NCI-H2196 treated with DMSO at 0.1 percent for 48 hours (cell line): ENCODE results near the gene SNX9.
"Not testable (repeated sequence)": the region's sequence is repeated elsewhere in the genome, so short reads cannot be mapped to it uniquely, and the experiment has no call there.

Experiments used
- DNase-seq: peaks from one replicate; lab custom pipeline; 2025; ENCODE audit not compliant: unreplicated experiment; lab: John Stamatoyannopoulos, UW

Gene SNX9

DNA sequence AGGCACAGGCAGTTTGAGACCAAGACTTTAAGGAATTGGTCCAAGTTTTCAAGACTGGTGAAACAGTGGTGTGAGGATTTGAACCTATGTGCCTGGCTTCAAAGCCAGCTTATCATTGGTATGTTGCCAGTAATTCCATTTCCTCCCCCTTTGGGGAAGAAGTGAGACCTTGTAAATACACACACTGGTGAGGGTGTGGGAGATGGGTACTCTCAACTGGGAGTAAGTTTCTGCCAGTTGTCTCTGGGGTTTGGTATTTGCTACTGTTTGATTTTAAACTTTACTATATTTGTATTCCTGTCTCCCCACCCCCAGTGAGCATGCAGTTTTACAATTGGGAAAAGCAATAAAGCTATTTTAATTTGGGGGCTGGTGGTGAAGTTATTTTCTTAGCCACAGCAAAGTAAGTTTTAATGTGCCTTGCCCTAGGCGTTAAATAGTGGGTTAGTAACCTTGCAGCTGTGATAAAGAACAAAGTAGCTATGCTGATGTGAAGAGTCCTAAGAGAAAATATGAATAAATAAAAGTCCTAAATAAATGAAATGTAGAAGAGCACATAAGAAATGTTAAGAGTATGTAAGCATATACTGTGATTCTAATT, 31.0 kb downstream of the SNX9 start:
- no peak for DNase-seq

DNA sequence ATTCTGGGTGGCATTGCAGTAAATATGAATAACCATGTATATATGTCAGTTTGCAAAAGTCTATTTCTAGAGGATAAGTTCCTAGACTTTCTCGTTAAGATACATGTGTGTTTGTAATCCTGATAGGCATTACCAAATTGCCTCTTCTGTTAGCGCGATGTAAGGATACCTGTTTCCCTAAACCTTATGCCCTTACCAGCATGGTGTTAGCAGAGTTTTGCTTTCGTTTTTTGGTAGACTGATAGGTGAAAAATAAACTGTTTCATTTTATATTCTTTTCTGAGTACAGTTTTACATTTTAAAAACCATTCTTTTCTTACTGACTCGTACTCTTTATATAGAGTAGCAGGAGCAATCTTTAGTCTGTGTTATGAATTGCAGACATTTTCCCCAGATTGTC, 32.3 kb downstream of the SNX9 start:
- no peak for DNase-seq

DNA sequence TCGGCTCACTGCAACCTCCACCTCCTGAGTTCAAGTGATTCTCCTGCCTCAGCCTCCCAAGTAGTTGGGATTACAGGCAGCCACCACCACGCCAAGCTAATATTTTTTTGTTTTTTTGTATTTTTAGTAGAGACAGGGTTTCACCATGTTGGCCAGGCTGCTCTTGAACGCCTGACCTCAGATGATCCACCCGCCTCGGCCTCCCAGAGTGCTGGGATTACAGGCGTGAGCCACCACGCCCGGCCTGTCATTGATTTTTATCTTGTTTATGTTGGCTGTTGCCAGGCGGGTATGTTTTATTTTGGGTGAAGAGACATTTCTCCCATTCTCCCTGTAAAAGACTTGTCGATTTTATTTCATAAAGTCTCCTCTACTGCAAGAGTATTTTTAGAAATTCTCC, 32.8 kb downstream of the SNX9 start:
- not testable (repeated sequence) for DNase-seq

DNA sequence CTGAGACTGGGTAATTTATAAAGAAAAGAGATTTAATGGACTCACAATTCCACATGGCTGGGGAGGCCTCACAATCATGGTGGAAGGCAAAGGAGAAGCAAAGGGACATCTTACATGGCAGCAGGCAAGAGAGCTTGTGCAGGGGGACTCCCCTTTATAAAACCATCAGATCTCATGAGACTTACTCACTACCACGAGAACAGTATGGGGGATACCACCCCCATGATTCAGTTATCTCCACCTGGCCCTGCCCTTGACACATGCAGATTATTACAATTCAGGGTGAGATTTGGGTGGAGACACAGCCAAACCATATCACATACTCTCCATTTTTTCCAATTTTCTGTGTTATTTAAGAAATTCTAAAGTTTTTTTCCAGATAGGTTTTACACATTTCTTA, 35.6 kb downstream of the SNX9 start:
- not testable (repeated sequence) for DNase-seq

DNA sequence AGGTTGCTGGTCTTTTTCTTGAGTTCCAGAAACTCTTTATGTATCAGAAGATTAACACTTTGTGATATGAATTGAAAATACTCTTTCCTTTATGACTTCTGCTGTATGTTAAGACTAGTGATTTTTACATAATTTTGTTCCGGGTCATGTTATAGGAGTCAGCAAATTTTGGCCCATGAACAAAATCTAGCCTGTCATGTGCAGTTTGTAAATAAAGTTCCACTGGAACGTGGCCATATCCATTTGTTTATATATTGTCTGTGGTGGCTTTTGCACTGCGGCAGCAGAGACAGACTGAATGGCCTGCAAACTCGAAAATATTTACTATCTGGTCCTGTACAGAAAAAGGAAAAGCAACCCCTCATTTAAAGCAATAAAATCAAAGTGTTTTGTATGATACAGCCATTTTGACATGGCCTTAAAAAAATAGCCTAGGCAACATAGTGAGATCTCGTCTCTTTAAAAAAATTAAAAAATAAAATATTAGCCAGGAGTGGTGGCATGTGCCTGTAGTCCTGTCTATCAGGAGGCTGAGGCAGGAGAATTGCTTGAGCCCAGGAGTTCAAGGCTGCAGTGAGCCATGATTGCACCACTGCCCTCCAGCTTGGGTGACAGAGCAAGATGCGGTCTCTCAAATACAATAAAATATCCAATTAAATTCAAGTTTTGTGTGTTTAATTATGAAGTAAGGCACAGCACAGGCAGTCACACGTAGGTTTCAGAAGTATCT, 36.9 kb downstream of the SNX9 start:
- DNase-seq, result no peak

DNA sequence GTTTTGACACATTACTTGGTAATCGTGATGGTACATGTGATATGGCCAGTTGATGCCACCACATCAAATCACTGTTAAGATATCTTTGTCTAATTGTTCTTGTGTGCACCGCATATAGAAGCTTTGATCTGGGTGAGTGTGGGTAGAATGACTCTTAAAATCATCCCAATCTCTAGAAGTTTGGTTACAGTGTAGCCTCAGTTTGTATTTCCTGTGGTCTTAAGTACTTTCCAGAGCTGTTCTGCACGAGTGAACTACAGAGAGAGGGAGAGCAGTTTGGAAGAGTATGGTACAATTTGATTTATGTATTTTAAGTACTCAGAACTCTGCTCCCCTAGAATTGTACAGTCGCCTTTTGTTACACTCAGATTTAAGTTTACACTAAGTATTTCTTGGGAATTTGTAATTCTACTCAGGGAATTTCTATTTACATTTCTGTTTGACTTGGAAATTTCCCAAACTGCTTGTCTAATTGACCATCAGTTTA, 37.5 kb downstream of the SNX9 start:
- DNase-seq, result no peak

DNA sequence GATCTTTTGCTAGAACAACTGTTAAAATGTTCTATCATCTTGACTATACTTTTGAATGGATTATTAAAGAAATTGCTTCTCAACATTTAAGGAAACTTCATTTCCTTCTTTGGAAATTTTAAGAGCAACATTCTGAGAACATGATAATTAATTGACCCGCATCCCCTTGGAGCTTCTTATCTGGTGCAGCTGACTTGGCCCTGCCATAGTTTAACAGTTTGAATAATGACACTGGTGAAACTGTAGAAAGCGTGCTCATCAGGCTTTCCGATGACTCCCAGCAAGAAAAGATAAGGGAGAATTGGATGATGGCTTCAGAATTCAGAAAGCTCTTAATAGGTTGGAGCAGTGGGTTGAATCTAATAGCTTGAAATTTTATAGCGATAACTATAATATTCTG, 38.1 kb downstream of the SNX9 start:
- DNase-seq, result no peak

DNA sequence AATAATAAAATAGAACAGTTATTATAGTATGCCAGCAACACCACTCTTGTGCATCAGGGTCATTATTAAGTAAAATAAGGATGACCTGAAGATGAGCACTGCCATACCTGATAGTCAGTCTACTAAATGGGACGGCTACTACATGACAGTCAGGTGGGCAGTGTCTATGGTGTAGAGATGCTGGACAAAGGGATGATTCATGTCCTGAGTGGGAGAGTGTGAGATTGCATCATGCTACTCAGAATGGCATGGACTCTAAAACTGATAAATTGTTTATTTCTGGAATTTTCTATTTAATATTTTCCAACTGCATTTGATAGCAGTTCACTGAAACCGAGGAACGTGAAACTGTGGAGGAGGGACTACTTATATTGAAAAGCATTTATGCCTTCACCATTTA, 38.8 kb downstream of the SNX9 start:
- no peak for DNase-seq

DNA sequence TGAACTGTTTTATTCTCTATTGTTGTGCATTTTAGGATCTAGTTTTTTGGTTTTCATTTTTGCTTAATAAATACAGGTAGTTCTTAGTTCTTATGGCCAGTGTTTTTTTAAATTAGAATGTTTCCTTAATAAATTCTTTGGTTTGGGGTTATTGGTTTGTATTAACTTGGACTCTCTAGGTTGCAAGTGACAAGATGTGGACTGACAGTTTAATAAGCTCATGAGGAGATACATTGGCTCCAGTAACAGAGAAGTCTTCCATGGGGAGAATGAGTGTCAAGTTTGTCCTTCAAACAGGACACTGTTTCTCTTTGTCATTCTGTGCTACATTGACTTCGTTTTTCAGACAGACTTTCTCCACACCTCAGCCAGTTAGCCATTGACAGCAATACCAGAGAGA, 39.7 kb downstream of the SNX9 start:
- DNase-seq, result no peak

DNA sequence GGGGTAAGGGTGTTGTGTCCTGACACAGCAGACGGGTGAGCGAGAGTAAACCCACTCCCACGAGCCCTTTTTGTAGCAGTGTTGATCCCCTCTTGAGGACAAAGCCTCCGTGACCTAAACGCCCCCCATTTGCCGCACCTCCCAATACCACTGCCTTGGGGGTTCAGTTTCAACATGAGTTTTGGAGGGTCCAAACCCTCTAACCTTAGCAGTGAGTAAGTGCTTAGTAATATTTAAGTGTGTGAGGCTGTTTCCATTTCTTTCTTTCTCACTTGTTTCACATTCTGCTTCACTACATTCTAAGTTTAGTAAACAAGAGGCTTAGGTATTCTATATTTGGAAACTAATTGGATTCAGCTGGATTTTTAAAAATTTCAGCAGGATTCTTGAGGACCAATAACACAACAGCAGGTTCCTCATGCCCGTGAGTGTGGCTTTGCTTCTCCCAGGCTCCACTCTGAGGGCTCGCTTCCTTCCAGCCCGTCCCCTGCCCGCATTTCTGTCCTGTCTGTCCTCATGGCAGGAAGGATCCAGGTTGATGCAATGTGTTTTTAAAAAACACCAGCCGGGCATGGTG, 41.2 kb downstream of the SNX9 start:
- DNase-seq, result no peak

DNA sequence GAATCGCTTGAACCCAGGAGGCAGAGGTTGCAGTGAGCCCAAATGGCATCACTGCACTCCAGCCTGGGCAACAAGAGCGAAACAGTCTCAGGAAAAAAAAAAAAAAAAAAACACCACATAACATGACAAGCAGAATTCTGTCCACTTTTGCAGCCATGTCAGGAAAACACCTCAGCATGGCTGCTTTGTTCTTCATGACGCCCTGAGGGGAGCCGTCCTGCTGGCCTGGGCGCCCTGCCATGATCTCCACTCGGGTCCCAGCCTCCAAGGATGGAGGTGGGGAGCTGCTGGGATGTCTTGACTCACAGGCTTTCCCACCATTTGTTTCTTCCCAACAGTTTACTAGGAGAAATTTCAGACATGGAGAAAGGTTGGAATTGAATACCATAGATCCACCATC, 42.2 kb downstream of the SNX9 start:
- DNase-seq, result no peak

DNA sequence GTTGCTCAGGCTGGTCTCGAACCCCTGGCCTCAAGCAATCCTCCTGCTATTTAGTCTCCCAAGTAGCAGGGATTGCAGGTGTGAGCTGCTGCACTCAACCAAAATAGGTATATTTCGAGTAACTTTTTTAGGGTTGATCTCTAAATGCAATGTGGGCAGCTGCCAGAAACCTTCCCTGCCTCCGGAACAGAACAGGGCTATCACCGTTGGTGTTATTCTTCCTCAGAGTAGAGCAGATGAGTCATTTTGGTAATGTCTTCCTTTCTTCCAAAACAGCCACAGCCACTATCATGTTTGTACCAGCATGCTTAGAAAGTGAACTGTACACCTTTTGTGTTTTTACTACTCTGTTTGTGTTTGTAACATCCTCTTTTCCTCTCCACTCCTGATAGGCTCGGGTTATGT, 44.1 kb downstream of the SNX9 start:
- DNase-seq, result no peak

DNA sequence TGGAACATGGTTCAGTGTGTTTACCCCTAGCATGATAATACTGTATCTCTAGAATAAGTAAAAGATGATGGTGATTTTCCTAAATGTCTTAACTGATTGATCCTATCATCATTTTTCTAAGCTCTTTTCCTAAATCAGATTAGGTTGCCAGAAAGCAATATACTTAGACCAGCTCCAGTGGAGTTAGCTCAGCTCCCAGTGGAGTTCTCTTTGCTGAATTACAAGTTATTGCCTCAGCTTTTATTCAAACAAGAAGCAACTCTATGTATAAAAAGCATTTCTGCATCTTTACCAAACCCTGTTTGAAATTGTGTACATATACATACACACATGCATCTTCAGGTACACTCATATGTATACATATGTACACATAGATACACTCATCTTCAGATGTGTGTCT, 44.9 kb downstream of the SNX9 start:
- no peak for DNase-seq

DNA sequence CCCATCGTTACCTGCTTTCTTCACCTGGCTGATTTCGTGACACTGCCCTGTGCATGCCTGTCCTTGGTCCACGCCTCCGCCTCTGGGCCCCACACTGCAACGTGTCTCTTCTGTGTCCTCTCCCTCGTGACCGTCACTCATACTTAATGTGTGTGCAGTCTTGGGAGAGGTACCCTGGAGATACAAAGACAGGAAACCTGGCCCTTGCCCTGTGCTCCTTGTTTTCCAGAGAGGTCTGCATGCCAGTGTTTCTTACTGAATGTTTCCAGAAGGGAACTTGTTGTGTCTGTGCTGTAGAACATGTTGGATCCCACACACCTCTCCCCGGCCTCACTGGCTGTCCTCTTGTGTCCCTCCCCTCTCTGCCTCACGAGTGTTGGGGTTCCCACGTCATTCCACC, 45.8 kb downstream of the SNX9 start:
- no peak for DNase-seq

DNA sequence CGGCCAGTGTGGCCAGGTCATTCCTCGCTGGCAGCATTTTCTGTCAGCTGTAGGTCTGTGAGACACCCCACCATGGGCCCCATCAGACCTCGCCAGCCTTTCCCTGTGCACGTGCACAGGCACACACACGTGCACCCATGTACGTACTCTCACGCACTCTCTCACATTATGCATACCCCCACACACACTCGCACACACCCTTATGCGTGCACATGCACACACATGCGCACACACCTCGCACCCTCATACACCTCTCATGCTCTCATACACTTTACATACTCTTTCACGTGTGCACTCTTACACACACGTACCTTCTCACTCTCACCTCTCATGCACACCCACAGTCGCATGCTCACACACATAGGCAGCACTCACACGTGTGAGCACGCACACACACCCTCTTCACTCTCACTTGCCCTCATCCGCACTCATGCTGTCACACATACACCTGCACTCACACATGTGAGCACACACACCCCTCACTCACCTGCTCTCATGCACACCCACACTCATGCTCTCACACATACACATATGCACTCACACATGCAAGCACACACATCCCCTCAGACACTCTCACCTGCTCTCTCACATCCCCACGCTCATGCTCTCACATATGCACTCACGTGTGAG, 46.7 kb downstream of the SNX9 start:
- no peak for DNase-seq

DNA sequence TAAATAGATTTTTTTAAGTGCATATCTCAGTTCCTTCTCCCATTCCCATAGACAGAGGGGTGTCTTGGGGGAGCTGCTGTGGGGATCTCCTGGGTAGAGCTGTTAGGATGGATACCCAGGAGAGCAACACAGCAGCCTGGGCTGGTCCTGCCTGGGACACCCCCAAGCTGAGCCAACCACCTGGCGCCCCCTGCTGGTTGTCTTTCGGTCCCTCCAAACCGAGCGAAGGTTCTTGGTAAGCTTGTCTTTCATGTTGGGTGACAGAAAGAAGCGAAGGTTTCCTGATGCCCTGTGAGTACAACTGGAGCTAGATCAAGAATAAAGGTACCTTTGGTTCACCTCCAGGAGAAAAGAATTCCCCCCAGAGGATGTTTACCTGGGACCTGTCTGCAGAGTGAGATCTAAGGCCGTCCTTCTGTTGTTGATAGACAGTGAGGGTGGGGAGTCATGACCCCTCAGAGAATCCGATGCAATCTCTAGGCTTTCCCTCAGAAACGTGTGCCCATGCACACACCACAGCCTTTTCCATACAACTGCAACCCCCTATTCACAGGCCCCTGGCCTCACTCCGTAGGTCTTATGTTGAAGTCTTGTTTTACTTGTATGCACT, 50.8 kb downstream of the SNX9 start:
- DNase-seq, result no peak

DNA sequence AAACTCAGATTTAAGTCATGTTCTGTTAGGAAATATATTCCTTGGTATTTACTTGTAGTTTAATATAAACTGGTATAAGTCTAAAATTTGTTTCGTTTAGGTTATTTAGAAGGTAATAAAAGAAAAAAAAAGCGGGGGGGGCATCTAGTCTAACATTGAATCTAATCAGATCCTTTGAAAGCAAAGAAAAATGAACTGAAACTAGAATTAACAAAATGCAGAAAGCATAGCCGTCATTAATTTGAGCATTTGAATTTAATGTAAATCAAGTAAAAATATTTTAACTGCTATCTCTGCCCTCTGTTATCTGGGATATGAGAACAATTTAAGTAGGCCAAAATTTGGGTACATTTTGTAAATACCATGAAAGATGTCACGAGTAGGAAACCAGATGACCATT, 54.1 kb downstream of the SNX9 start:
- no peak for DNase-seq

DNA sequence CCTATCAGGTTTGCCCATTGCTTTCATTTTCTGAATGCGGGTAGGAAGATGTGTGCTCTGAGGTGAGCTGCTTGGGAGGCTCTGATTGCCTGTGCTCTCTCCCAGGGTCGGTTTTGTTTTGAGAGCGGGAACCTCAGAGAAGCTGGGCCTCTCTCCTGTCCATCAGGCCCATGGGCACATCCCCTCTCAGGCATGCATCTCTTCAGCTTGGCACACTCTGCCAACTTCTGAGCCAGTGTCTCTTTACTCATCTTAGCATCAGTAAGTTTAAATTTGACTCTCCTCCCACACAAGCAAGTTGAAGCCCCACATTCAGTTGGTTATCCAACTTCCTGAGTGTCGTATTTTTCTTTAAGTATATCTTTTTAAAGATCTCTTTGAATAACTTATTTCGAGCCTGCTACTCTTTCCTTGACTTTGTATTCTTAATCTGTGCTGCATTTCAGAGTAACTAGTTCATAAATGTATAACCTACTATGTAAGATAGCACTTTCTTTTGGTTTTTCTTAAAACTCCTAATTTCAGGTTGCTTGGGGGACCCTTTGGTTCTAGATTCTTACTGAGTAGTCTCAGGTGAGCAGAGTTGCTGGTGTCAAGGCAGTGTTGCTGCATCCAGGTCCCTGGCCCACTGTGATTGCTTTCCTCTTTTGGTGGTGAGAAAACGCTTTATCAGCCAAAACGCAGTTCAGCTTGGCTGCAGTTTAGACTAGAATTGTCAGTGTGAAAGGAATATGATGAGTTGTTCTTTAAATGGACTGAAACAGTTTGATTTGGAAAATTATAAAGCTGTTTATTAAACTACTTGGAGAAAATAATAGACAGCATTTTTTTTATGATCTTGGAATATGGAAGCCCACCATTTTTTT, 54.8 kb downstream of the SNX9 start:
- DNase-seq, result no peak

DNA sequence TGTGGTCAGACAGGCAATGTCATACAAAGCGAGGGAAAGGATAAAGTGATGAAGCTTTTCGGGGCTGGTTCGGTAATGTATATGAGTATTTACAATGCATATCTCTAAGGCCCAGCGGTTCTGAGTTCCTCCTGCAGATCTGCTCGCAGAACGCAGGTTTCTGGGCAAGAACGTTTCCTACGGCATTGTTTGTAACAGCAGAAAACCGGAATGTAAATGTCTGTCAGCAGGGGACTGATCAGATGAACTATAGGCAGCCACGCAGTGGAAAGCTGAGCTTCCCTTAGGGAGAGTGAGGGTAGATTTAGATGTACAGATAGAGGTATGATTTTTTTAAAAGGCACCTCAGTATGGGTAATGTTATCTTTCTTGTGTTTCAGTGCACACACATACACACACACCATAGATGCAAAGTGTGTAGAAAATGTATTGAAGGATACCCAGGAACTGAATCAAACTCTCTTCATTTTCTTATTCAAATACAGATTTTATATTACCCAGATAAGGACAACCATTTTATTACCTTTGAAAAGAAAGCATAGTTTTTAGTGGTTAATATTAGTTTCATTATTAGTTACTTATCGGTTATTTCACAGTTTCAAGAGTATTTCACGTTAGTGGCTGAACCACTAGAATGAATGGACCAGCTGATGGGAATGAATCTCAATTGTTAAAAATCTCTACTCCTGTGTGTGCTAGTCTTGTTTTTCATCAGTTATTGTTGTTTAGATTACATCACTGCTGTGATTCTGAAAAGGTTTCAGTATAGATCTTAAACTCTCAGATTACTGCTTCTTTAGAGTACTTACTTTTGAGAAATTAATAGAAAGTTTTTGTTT, 56.2 kb downstream of the SNX9 start:
- DNase-seq, result no peak

DNA sequence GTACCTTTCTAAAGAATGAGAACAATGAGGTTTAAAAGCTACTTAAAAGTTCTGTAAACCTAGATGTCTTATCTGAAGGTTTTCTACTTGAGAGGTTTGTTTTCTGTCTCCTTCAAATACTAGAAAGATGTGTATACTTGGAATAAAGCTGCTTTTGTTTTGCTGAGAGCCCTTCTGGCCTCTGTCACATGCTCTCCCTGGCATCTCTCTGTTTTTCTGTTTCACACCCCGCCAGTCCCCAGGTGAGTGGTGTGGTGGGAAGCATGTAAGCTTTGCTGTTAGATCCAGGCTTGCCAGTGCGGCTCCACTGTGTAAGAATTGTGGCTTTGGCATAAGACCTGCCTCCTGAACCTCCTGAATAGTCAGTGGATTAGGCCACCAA, 56.8 kb downstream of the SNX9 start:
- no peak for DNase-seq
